Endothelial cell of umbilical vein (primary cell): ENCODE measurements around the gene DNAJC3. TPM values are rescaled to one million over a fixed set of nuclear protein-coding genes. Genes with fewer than 3 reads are reported as not detected.

Source experiments
- BruUV-seq: library from RNA; stranded (reverse); fragments of 400-500 nt; replicated peaks from 2 replicates; lab custom pipeline; 2021; lab: Mats Ljungman, UMichigan
- CTCF ChIA-PET: fragments of 300-600, 350-600 bp; sonication (Branson Sonifier 250); formaldehyde crosslinking; loops from one replicate; lab custom pipeline; 2021; ENCODE audit warnings: antibody characterized with exemption, inconsistent platforms; lab: Charles Lee
- POLR2A ChIA-PET: fragments of 300-600, 350-600 bp; sonication (Branson Sonifier 250); formaldehyde crosslinking; loops from one replicate; lab custom pipeline; 2021; ENCODE audit warnings: antibody characterized with exemption, inconsistent platforms; lab: Charles Lee
- DNase-seq: peaks from one replicate; pipeline ENCODE4 v3.0.0-alpha.2; 2011; ENCODE audit warnings: low read depth, low spot score
- FAIRE-seq: peaks from 2 replicates; lab custom pipeline; 2011; peaks lifted over from hg19 to GRCh38; lab: Jason Lieb, UNC
- H2AFZ ChIP-seq: 2 replicates; pipeline ENCODE4 v1.6.0; 2012; ENCODE audit warnings: low read depth, low read length, control low read depth, inconsistent platforms
- H3K27ac ChIP-seq: 2 replicates; pipeline ENCODE4 v1.5.1; 2011; ENCODE audit warnings: low read depth, mild to moderate bottlenecking, control low read depth, low read length, moderate library complexity; ENCODE audit not compliant: insufficient read depth
- H3K27me3 ChIP-seq, 2 experiments: 2 replicates each; pipeline versions ENCODE4 v1.6.0 to v1.6.1; 2011; ENCODE audit warnings: low read length in 2 of 2, mixed read lengths in 1 of 2; ENCODE audit not compliant: control insufficient read depth in 2 of 2, insufficient read depth in 2 of 2
- H3K36me3 ChIP-seq, 2 experiments: 2 replicates in 1 of 2; 3 replicates in 1 of 2; pipeline ENCODE4 v1.5.1; 2011; ENCODE audit warnings: low read length in 2 of 2, mild to moderate bottlenecking in 1 of 2, moderate library complexity in 1 of 2; ENCODE audit not compliant: control insufficient read depth in 2 of 2, insufficient read depth in 2 of 2; ENCODE audit errors: extremely low read depth in 1 of 2
- H3K4me1 ChIP-seq: 3 replicates; pipeline ENCODE4 v1.5.1; 2011; ENCODE audit warnings: mild to moderate bottlenecking, low read length; ENCODE audit not compliant: control insufficient read depth, insufficient read depth; ENCODE audit errors: extremely low read depth
- H3K4me2 ChIP-seq: 2 replicates; pipeline ENCODE4 v1.6.1; 2011; ENCODE audit warnings: low read length, control low read depth, mixed read lengths; ENCODE audit not compliant: insufficient read depth
- H3K4me3 ChIP-seq, 3 experiments: fragments of 200-600 bp in 1 of 3; sonication (generic), shearing (Covaris generic) in 1 of 3; replicated peaks in 1 of 3; 2 replicates each; pipeline ENCODE4 v1.5.1; 2011 to 2016; ENCODE audit warnings: control low read depth in 3 of 3, low read length in 3 of 3, mild to moderate bottlenecking in 2 of 3, inconsistent platforms in 1 of 3, low read depth in 1 of 3, moderate library complexity in 1 of 3; ENCODE audit not compliant: insufficient read depth in 1 of 3
- H3K79me2 ChIP-seq: 2 replicates; pipeline ENCODE4 v1.6.0; 2012; ENCODE audit warnings: low read length, inconsistent platforms; ENCODE audit not compliant: control insufficient read depth, insufficient read depth
- H3K9ac ChIP-seq: replicated peaks from 2 replicates; pipeline ENCODE3; 2011; ENCODE audit warnings: low read length, control low read depth; ENCODE audit not compliant: insufficient read depth; ENCODE audit errors: extremely low read depth
- H3K9me1 ChIP-seq: replicated peaks from 3 replicates; pipeline ENCODE4 v1.6.0; 2011; ENCODE audit warnings: mild to moderate bottlenecking, low read length; ENCODE audit not compliant: control insufficient read depth, insufficient read depth; ENCODE audit errors: extremely low read depth
- H3K9me3 ChIP-seq: replicated peaks from 2 replicates; pipeline ENCODE4 v1.5.1; 2012; ENCODE audit warnings: low read length, inconsistent platforms; ENCODE audit not compliant: control insufficient read depth, insufficient read depth
- H4K20me1 ChIP-seq: replicated peaks from 2 replicates; pipeline ENCODE3; 2011; ENCODE audit warnings: mild to moderate bottlenecking, low read length; ENCODE audit not compliant: control insufficient read depth, insufficient read depth; ENCODE audit errors: extremely low read depth
- EZH2 ChIP-seq: IDR thresholded peaks from 2 replicates; pipeline ENCODE4 v1.6.1; 2012; ENCODE audit warnings: borderline replicate concordance, low read depth, mild to moderate bottlenecking, moderate library complexity, low read length, inconsistent platforms; ENCODE audit not compliant: severe bottlenecking
- FOS ChIP-seq: IDR thresholded peaks from 2 replicates; pipeline ENCODE4 v1.6.1; 2011; ENCODE audit warnings: mild to moderate bottlenecking, low read length, moderate library complexity, borderline replicate concordance; ENCODE audit not compliant: insufficient read depth
- GATA2 ChIP-seq: IDR thresholded peaks from 2 replicates; pipeline ENCODE4 v1.7.0; 2011; ENCODE audit warnings: low read depth, mild to moderate bottlenecking, moderate library complexity, mixed read lengths, low read length; ENCODE audit not compliant: insufficient read length, insufficient read depth
- JUN ChIP-seq: IDR thresholded peaks from 2 replicates; pipeline ENCODE4 v1.6.1; 2011; ENCODE audit warnings: borderline replicate concordance, low read depth; ENCODE audit not compliant: insufficient read length, insufficient read depth
- MYC ChIP-seq: IDR thresholded peaks from one replicate; pipeline ENCODE4 v1.6.1; 2011; ENCODE audit warnings: mild to moderate bottlenecking, low read depth, low read length
- POLR2A ChIP-seq: IDR thresholded peaks from 2 replicates; pipeline ENCODE4 v1.6.1; 2012; ENCODE audit warnings: low read depth, mild to moderate bottlenecking, control low read depth, low read length
- POLR2AphosphoS5 ChIP-seq: IDR thresholded peaks from 2 replicates; pipeline ENCODE4 v1.6.1; 2012; ENCODE audit warnings: low read depth, mild to moderate bottlenecking, control low read depth, low read length, moderate library complexity; ENCODE audit not compliant: insufficient read depth
- dilution Hi-C: fragments of 300-500 bp; cut with MboI; formaldehyde crosslinking; loops from one replicate; pipeline ENCODE4 v1.15.0; 2019; ENCODE audit warnings: low sequenced_read_pairs; ENCODE audit not compliant: extremely low pct_ligation_motif_present
- intact Hi-C: fragments of 100-400 bp; cut with micrococcal nuclease; formaldehyde crosslinking; loops from one replicate; pipeline ENCODE4 v1.10.0; 2022
- polyA plus RNA-seq, 4 experiments: library from polyadenylated mRNA; depleted of rRNA in 3 of 4; stranded (reverse) in 3 of 4; unstranded in 1 of 4; fragments of >200 nt; gene quantifications; 2 replicates each; pipeline versions ENCODE4 v1.2.1 to v1.2.3, GENCODE V29; 2011 to 2012; ENCODE audit warnings: missing spikeins in 1 of 4
- total RNA-seq: library from RNA; stranded (reverse); gene quantifications from 2 replicates; pipeline ENCODE4 v1.2.3, GENCODE V29; 2021
- TF ChIP-seq, protein P1 (sequence below): IDR thresholded peaks from 2 replicates; pipeline ENCODE4 v1.6.1; 2011; ENCODE audit not compliant: insufficient read depth, insufficient read length
- TF ChIP-seq, protein P2 (sequence below), 2 donors: IDR thresholded peaks; 1 replicate in 1 of 2; 2 replicates in 1 of 2; pipeline ENCODE4 v1.5.1; 2011; ENCODE audit warnings: low read length in 2 of 2, mild to moderate bottlenecking in 2 of 2, moderate library complexity in 2 of 2, control low read depth in 1 of 2, inconsistent platforms in 1 of 2, low read depth in 1 of 2; ENCODE audit not compliant: insufficient read depth in 1 of 2; ENCODE audit errors: extremely low read depth in 1 of 2

Gene DNAJC3
- total and polyA plus RNA-seq, 2 donors (not counting 3 experiments of a cell fraction or from before 2014, with no cell fraction given): 17.0 to 51.2 TPM

- Histone ChIP-seq H3K4me2 (no peak overlapping the region), H3K27me3 (no peaks in the 10 kb centered on the region), H3K27ac (no peak overlapping the region), H4K20me1 (peaks cover 3% of the 10 kb centered on the region), H3K36me3 (no peaks in the 10 kb centered on the region), H3K4me1 (no peaks in the 10 kb centered on the region), H3K9me1 (no peaks in the 10 kb centered on the region), H3K9me3 (no peaks in the 10 kb centered on the region), H3K9ac (no peak overlapping the region), H2AFZ (no peak overlapping the region), H3K4me3 (no peak overlapping the region), H3K79me2 (peaks cover 42% of the 10 kb centered on the region)
- ChIA-PET POLR2A (no interaction called here), CTCF (no interaction called here)
- dilution Hi-C loops: no loop called here
- no peak for TF ChIP-seq GATA2
- no peak for TF ChIP-seq JUN
- TF ChIP-seq, protein P1, sequence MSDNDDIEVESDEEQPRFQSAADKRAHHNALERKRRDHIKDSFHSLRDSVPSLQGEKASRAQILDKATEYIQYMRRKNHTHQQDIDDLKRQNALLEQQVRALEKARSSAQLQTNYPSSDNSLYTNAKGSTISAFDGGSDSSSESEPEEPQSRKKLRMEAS: no peak
- no peak for TF ChIP-seq MYC
- TF ChIP-seq POLR2A: no peak
- TF ChIP-seq, protein P2, sequence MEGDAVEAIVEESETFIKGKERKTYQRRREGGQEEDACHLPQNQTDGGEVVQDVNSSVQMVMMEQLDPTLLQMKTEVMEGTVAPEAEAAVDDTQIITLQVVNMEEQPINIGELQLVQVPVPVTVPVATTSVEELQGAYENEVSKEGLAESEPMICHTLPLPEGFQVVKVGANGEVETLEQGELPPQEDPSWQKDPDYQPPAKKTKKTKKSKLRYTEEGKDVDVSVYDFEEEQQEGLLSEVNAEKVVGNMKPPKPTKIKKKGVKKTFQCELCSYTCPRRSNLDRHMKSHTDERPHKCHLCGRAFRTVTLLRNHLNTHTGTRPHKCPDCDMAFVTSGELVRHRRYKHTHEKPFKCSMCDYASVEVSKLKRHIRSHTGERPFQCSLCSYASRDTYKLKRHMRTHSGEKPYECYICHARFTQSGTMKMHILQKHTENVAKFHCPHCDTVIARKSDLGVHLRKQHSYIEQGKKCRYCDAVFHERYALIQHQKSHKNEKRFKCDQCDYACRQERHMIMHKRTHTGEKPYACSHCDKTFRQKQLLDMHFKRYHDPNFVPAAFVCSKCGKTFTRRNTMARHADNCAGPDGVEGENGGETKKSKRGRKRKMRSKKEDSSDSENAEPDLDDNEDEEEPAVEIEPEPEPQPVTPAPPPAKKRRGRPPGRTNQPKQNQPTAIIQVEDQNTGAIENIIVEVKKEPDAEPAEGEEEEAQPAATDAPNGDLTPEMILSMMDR (IDR thresholded peaks at IDR 0.05; ENCODE audit: extremely low read depth in 1 of 2, insufficient read depth in 1 of 2, low read depth in 1 of 2, low read length in 2 of 2): no peak
- TF ChIP-seq FOS: no peak
- TF ChIP-seq EZH2: no peak
- TF ChIP-seq POLR2AphosphoS5: no peak
- intact Hi-C loops: no loop called here
- DNase-seq (no peak), FAIRE-seq (no peak)
- no TSS peak for BruUV-seq
Observed at GRCh38 chr13:95707035-95707434, 30.1 kb downstream of the DNAJC3 start.
